Uterus (tissue), 4 donors: ENCODE data around the gene KIAA0825. TPM values are rescaled to one million over a fixed set of nuclear protein-coding genes. Genes with fewer than 3 reads are reported as not detected.
"Not testable (repeated sequence)": the region's sequence is repeated elsewhere in the genome, so short reads cannot be mapped to it uniquely, and the experiment has no call there.

ENCODE experiments used
- DNase-seq, 2 donors: peaks; one replicate each; pipeline ENCODE4 v3.0.0-alpha.2; 2019 to 2020
- H3K27ac ChIP-seq, 2 donors: fragments of 200-600 bp; sonication (generic); 1 replicate in 1 of 2; 2 replicates in 1 of 2; pipeline ENCODE4 v1.5.1; 2016 to 2018
- H3K27me3 ChIP-seq, 2 donors: fragments of 200-600 bp; sonication (generic); one replicate each; pipeline ENCODE4 v1.5.1; 2018 to 2019; ENCODE audit warnings: control low read depth in 1 of 2
- H3K36me3 ChIP-seq, 2 donors: fragments of 200-600 bp; sonication (generic); one replicate each; pipeline ENCODE4 v1.5.1; 2019; ENCODE audit warnings: control low read depth in 1 of 2
- H3K4me1 ChIP-seq, 2 donors: fragments of 200-600 bp; sonication (generic); one replicate each; pipeline ENCODE4 v1.5.1; 2018 to 2019; ENCODE audit warnings: control low read depth in 1 of 2
- H3K4me3 ChIP-seq, 2 donors: fragments of 200-600 bp; sonication (generic); 1 replicate in 1 of 2; 2 replicates in 1 of 2; pipeline ENCODE4 v1.5.1; 2018 to 2019; ENCODE audit warnings: mild to moderate bottlenecking in 1 of 2
- H3K9me3 ChIP-seq, 2 donors: fragments of 200-600 bp; sonication (generic); one replicate each; pipeline ENCODE4 v1.5.1; 2019; ENCODE audit warnings: control low read depth in 1 of 2
- CTCF ChIP-seq, 4 experiments: fragments of 200-600 bp in 2 of 4; fragments of 450-650 bp in 2 of 4; sonication (generic) in 2 of 4; IDR thresholded peaks; one replicate each; pipeline ENCODE4 v1.5.1; 2016 to 2019; ENCODE audit warnings: antibody characterized with exemption in 4 of 4, mild to moderate bottlenecking in 2 of 4, moderate library complexity in 1 of 4
- POLR2A ChIP-seq, 2 donors: fragments of 450-650 bp; IDR thresholded peaks; one replicate each; pipeline ENCODE4 v1.6.1; 2016; ENCODE audit warnings: antibody characterized with exemption in 2 of 2, mild to moderate bottlenecking in 1 of 2, moderate library complexity in 1 of 2
- intact Hi-C: fragments of 100-400 bp; cut with DNase I; formaldehyde crosslinking; loops from one replicate; pipeline ENCODE4 v1.15.1; 2023; ENCODE audit warnings: low total_unique reads
- total RNA-seq, 4 donors: library from RNA; depleted of rRNA in 3 of 4; stranded (reverse); fragments of >200 nt in 3 of 4; gene quantifications; one replicate each; pipeline versions ENCODE4 v1.1.0 to v1.2.4, GENCODE V29; 2014 to 2023
- donor health status: DM: yes; HTN: yes; CAD: no.

The KIAA0825 gene
- total RNA-seq, 4 donors from 2014 or later, result 1.5 to 34.6 (median 4.5) TPM

GRCh38 chr5:94361161-94361560 lies 257.2 kb downstream of the KIAA0825 start:
- H3K4me1 ChIP-seq, result no peaks in the 10 kb centered on the region

GRCh38 chr5:94360382-94361130 lies 257.8 kb downstream of the KIAA0825 start:
- H3K4me3 ChIP-seq, result no peak overlapping the region
- TF ChIP-seq POLR2A (IDR thresholded peaks at IDR 0.05) (no peak), CTCF (IDR thresholded peaks at IDR 0.05) (no peak)
- H3K27me3 ChIP-seq, result no peaks in the 10 kb centered on the region
- no peaks in the 10 kb centered on the region for H3K4me1 ChIP-seq
- intact Hi-C loops, result no loop called here
- H3K9me3 ChIP-seq, result no peaks in the 10 kb centered on the region
- H3K36me3 ChIP-seq, result no peaks in the 10 kb centered on the region
- H3K27ac ChIP-seq, result no peak overlapping the region
- DNase-seq, result no peak

More at GRCh38 chr5:94361161-94361560, 257.2 kb downstream of the KIAA0825 start:
- H3K9me3 ChIP-seq, result no peaks in the 10 kb centered on the region
- intact Hi-C loops, result no loop called here
- no peaks in the 10 kb centered on the region for H3K27me3 ChIP-seq
- H3K4me3 ChIP-seq, result no peak overlapping the region
- DNase-seq, result no peak
- H3K27ac ChIP-seq, result no peak overlapping the region
- TF ChIP-seq POLR2A (IDR thresholded peaks at IDR 0.05) (no peak), CTCF (IDR thresholded peaks at IDR 0.05) (no peak)
- no peaks in the 10 kb centered on the region for H3K36me3 ChIP-seq

- no peak for TF ChIP-seq POLR2A (IDR thresholded peaks at IDR 0.05)
- H3K4me3 ChIP-seq, result no peak overlapping the region
- intact Hi-C loops, result no loop called here
Measured at GRCh38 chr5:94359880-94360279, 258.5 kb downstream of the KIAA0825 start.

GRCh38 chr5:94355811-94356210 lies 262.6 kb downstream of the KIAA0825 start:
- no peak overlapping the region for H3K27ac ChIP-seq
- H3K27me3 ChIP-seq, result no peaks in the 10 kb centered on the region
- no peaks in the 10 kb centered on the region for H3K9me3 ChIP-seq
- TF ChIP-seq CTCF (IDR thresholded peaks at IDR 0.05), result no peak
- TF ChIP-seq POLR2A (IDR thresholded peaks at IDR 0.05), result no peak
- intact Hi-C loops, result no loop called here
- H3K4me3 ChIP-seq, result no peak overlapping the region
- DNase-seq, result no peak
- no peaks in the 10 kb centered on the region for H3K36me3 ChIP-seq
- H3K4me1 ChIP-seq, result no peaks in the 10 kb centered on the region

More at GRCh38 chr5:94359880-94360279, 258.5 kb downstream of the KIAA0825 start:
- Histone ChIP-seq H3K4me1 (no peaks in the 10 kb centered on the region), H3K9me3 (no peaks in the 10 kb centered on the region), H3K27ac (no peak overlapping the region), H3K27me3 (no peaks in the 10 kb centered on the region), H3K36me3 (no peaks in the 10 kb centered on the region)
- DNase-seq, result no peak

- DNase-seq, H3K36me3 ChIP-seq, H3K9me3 ChIP-seq, H3K27ac ChIP-seq, H3K4me3 ChIP-seq, intact Hi-C loops, H3K27me3 ChIP-seq, H3K4me1 ChIP-seq: not testable (repeated sequence)
Measured at GRCh38 chr5:94354837-94355485, 263.4 kb downstream of the KIAA0825 start.

- TF ChIP-seq POLR2A (IDR thresholded peaks at IDR 0.05) (no peak), CTCF (IDR thresholded peaks at IDR 0.05) (no peak)
- intact Hi-C loops, result no loop called here
- no peaks in the 10 kb centered on the region for H3K36me3 ChIP-seq
Measured at GRCh38 chr5:94353605-94354004, 264.8 kb downstream of the KIAA0825 start.

More at GRCh38 chr5:94353605-94354004, 264.8 kb downstream of the KIAA0825 start:
- Histone ChIP-seq H3K4me1 (no peaks in the 10 kb centered on the region), H3K27ac (no peak overlapping the region), H3K9me3 (no peaks in the 10 kb centered on the region), H3K4me3 (no peak overlapping the region), H3K27me3 (no peaks in the 10 kb centered on the region)
- DNase-seq, result no peak
